GM18868 (cell line): Measurements from ENCODE around the gene KRTAP1-3.
"Not testable (repeated sequence)": the region's sequence is repeated elsewhere in the genome, so short reads cannot be mapped to it uniquely, and the experiment has no call there.

Experiments used
- ATAC-seq: cut with Tn5 transposase; IDR thresholded peaks from one replicate; pipeline ENCODE4 v1.9.1; 2021; ENCODE audit warnings: mild to moderate bottlenecking, moderate library complexity; ENCODE audit not compliant: unreplicated experiment

The KRTAP1-3 gene, protein sequence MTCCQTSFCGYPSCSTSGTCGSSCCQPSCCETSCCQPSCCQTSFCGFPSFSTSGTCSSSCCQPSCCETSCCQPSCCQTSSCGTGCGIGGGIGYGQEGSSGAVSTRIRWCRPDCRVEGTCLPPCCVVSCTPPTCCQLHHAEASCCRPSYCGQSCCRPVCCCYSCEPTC

DNA sequence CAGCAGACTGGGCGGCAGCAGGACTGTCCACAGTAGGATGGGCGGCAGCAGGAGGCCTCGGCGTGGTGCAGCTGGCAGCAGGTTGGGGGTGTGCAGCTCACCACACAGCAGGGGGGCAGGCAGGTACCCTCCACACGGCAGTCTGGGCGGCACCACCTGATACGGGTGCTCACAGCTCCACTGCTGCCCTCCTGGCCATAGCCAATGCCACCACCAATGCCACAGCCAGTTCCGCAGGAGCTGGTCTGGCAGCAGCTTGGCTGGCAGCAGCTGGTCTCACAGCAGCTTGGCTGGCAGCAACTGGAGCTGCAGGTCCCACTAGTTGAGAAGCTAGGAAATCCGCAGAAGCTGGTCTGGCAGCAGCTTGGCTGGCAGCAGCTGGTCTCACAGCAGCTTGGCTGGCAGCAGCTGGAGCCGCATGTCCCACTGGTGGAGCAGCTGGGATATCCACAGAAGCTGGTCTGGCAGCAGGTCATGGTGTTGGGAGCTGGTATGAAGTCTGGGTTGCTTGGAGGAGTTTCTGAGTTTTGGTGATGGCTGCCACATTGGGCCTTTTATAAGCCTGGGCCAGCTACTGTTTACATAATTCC, at the start of gene KRTAP1-3:
TSS of gene KRTAP1-3 (minus strand) at position 529 of the 590 bp plus-strand sequence. CDS start at position 476, 53 bp downstream.
- not testable (repeated sequence) for ATAC-seq

DNA sequence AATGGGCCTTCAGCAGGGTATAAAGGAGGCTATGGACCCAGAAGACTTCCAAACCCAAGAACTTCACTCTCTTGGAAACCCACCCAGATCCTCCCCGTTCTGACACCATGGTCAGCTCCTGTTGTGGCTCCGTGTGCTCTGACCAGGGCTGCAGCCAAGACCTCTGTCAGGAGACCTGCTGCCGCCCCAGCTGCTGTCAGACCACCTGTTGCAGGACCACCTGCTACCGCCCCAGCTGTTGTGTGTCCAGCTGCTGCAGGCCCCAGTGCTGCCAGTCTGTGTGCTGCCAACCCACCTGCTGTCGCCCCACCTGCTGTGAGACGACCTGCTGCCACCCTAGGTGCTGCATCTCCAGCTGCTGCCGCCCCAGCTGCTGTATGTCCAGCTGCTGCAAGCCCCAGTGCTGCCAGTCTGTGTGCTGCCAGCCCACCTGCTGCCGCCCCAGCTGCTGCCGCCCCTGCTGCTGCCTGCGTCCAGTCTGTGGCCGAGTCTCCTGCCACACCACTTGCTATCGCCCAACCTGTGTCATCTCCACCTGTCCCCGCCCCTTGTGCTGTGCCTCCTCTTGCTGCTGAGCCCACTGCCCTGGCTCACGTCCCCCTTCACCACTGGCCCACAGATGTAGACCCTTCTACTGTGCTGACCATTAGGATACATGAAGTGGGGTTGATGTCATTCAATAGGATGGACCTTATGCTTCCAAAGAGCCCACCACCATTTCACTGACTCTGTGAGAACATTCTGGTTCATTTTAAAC, 49.6 kb upstream of the KRTAP1-3 start, which contains the start of gene KRTAP4-7:
TSS of gene KRTAP4-7 (plus strand) at position 51 of the 757 bp plus-strand sequence. CDS start at position 108, 57 bp downstream.
- not testable (repeated sequence) for ATAC-seq

DNA sequence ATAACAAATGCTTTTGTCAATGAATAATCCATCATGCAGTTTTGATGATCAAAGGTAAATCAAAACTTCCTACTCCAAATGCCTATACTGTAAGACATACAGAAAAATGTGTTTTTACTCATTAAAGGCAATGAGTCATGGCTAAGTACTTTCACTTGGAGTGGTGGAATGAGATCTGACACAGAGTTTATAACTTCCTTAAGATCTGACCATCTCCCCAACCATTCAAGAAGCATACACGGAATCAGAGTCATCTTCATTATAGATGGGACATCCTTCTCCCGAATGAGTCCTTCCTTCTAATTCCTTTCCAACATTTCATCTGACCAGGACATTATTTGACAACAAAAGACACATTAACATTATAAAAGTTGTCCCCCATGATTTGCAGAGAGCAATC, 48.8 kb upstream of the KRTAP1-3 start:
- not testable (repeated sequence) for ATAC-seq

DNA sequence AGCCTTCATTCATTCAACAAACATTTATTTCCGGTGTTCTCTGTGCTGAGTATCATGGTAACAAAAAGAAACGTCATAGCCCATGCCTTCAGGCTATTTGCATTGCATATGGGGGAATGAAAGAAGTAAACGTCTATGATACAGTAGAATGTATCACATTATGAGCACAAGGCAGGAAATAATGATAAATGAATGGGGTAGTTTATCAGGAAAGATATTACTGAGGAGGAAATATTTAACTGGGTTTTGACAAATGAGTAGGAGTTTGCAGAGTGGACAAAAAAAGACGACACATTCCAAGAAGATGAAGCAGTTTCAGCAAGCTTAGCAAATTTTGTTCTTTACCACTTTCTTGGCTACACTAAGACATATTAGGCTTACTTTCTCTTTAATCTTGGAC, 48.0 kb upstream of the KRTAP1-3 start:
- ATAC-seq = no peak

DNA sequence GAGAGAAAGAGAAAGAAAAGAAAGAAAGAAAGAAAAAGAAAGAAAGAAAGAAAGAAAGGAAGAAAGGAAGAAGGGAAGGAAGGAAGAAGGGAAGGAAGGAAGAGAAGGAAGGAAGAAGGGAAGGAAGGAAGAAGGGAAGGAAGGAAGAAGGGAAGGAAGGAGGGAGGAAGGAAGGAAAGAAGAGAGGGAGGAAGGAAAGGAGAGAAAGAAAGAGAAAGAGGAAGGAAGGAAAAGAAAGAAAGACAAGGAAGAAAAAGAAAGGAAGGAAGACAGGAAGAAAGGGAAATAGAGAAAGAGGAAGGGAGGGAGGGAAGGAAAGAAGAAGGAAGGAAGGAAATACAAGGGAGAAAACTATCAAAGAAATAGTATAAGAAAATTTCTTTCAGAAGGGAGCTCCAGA, 42.1 kb upstream of the KRTAP1-3 start:
- ATAC-seq = no peak

DNA sequence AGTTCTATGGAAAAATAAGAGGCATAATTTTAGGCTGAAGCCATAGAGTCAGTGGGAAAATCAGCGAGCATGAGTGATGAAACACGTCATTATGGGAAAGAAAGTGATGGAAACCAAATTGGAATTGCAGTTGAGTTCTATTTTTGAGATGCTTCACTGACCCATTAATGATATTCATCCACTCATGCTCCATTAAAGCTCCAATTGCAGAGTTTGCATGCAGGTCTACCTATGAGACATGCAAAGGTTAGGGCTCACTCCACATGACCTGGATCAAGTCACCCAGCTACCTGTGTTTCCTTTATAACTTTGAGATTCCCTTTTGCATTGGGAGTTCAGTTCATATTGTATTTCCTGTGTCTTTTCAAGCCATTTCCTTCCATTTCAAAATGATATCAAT, 39.0 kb upstream of the KRTAP1-3 start:
- ATAC-seq = no peak

DNA sequence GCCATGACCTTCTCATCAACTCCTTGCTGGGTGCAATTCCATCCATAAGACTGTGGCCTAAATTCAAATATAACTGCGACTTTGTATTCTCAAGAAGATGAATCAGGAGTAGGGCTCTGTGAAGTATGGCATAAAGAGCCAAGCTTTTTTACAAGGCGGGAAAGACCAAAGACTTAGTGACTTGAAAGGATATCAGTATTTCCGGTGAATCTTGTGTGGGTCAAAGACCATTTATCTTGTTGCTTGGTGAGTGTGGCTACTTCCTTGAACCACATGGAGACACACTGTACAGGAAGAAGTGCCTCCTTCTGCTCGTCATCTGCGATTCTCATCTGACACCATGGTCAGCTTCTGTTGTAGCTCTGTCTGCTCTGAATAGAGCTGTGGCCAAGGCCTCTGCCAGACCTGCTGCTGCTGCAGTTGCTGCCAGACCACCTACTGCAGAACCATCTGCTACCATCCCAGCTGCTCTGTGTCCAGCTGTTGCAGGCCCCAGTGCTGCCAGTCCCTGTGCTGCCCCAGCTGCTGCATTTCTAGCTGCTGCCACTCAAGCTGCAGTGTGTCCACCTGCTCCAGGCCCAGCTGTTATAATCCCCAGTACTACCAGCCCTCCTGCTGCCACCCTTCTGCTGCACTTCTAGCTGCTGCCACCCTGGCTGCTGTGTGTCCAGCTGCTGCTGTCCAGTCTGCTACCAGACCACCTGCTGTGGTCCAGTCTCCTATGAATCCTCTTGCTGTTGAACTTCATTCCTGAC, 37.1 kb upstream of the KRTAP1-3 start:
- ATAC-seq = no peak

DNA sequence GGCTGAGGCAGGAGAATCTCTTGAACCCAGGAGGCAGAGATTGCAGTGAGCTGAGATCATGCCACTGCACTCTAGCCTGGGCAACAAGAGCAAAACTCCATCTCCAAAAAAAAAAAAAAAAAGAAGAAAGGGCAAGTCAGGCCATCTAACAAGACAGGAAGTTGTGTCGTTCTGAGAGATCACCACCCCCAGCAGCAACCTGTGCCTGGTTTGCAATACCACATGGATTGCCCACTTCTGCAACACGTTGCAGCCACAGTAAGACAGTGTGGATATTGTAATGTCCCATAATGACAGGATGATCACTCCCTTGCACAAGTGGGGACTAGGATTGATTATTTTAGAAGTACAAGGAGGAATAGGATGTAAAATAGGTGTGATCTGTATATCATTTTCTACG, 34.4 kb upstream of the KRTAP1-3 start:
- ATAC-seq = no peak

DNA sequence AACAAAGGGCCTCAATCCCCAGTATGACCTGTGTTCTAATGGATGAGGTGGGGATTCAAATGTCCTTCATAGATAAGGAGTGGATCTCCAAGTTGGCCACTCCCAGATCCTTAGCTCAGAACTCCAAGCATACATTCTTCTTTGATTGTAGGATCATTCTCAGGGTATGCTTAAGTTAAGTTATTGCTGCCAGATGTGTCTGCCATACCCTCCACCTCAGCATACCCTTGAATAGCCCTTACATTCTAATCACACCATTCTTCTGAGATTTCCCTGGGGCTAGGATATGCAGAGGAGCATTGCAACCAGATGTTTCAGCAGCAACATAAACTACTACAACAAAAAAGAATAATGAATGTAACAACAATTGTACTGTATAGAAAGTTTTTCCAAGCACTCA, 32.6 kb upstream of the KRTAP1-3 start:
- ATAC-seq = no peak

DNA sequence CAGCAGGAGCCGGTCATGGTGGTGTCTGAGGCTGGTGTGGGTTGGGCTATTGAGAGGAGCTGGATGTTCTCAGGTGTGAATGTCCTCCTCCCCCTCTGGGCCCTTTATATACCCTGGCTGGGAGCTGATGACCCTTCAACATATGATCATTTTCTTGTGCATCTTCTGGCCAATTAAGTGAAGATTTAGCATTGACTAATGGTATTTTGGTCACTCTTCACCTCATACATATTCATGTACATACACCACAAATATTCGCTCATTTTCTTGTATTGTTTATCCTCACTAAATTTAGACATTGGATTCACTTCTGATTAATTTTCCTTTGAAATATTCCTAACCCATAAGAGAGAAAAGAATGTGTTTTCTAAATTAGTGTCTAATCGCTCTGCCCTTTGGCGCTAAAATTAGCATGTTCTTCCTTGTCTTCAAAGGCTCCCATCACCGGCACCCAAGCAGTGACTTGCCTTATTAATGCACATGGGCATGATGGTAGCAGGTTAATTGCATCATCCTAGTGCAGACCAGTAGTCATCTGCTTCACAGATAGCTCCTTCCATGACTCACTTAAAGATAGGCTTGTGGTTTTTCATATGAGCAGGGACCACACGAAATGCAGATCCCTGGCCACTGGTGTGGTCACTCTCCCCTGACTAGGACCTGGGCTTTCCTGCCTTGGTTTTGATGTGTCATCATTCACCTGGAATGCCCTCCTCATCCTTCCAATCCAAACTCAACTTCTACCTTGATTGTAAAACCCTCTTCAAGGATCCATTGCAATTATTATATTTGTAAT, 31.4 kb upstream of the KRTAP1-3 start, which contains the start of gene KRTAP2-4:
TSS of gene KRTAP2-4 (minus strand) at position 51 of the 796 bp plus-strand sequence. CDS start at position 17, 34 bp downstream.
- ATAC-seq = no peak

DNA sequence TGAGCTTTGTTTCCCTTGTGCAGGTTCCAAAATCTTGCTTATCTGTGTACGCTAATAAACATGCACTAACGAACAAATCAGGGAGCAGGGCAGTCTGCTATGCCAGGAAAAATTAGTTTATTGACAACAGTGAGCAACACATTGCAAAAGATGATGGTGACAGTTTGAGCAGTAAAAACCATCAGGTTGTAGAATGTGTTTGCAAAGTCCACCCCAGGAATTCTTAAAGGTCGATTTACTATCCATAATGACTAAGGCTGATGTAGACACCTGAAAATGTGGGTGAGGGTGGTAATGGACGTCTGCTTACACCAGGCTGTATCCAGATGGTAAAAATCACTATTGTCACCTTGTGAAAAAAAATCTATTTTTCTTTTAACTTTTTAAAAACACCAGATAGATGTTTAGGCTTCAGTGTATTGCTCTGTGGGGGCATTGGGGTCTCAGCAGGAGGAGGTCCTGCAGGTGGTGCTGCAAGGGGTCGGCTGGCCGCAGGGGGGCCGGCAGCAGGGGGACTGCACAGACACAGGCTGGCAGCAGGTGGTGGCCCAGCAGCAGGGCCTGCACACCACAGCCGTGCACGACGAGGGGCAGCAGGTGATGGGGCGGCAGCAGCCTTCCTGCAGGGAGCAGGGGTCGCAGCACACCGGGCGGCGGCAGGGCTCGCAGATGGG, 30.5 kb upstream of the KRTAP1-3 start:
- not testable (repeated sequence) for ATAC-seq

DNA sequence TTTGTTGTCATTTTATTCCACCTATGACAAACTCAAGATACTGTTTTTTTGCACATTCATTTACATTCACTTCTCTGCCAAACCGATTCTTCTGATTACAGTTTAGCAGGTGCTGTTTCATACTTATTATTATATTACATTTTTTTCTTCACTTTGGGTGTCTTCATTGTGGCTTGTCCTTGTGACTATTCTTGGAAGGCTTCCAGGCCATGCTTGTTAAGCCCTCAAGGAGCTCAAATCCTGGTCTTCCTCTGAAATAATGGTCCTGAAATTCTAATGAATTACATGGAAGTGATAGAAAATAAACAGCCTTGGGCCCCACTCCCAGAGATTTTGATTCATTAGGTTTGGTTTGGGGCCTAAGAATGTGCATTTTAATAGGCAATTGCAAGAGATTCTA, 29.6 kb upstream of the KRTAP1-3 start:
- no peak for ATAC-seq

DNA sequence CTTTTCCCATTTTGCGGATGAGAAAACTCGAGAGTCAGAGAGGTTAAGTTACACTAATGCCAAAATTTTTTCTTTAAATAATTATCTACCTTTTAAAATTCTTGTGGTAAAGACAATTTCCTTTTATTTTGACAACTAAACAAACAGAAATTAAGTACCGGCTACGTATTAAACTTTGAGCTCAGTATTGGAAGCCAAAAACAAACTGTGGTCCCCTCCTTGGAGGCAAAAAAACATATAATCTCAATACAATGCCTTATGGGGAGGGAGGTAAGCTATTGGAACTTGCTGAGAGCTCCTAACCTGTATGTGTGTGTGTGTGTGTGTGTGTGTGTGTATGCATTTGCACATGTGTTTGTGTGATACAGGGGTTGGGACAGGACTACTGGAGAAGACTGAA, 28.8 kb upstream of the KRTAP1-3 start:
- no peak for ATAC-seq

DNA sequence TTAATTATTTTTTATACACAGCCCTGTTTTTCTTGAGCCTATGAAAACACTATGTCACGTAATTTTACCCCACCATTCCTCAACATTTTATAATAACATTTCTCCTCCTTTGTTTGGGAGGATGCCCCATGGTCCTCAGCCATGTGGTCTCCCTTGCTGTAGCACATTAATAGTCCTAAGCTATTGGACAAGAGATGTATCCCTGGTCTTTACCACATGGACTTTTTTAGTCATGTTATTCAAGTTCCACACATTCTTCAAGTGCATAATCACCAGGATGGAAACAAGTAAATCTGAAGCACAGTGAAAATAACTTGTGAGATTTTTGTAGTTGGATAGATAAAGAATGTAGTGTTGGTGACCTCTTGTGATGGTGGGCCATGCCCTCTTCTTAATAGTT, 27.3 kb upstream of the KRTAP1-3 start:
- no peak for ATAC-seq

DNA sequence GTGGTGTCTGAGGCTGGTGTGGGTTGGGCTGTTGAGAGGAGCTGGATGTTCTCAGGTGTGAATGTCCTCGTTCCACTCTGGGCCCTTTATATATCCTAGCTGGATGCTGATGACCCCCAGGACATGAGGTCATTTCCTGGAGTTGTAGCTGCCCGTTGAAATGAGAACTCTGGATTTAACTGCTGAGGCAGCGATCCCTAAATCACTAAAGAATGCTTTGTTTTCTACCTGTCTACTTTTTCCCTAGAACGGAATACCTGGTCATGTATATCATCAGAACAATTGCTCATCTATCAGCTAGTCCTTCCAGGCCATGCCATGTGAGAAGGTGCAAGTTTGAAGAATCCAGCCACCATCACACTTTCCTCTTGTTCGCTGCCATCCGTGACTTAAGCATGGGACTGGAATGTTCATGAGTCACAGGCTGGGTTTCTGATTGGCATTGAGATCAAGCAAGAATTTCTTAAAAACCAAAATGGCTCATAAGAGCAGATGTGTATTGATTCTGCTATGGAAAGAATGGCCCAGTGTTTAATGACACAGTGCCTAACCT, 25.5 kb upstream of the KRTAP1-3 start, which contains the start of gene KRTAP2-3:
TSS of gene KRTAP2-3 (minus strand) at position 63 of the 553 bp plus-strand sequence. CDS start 64 bp downstream, outside the sequence.
- no peak for ATAC-seq

DNA sequence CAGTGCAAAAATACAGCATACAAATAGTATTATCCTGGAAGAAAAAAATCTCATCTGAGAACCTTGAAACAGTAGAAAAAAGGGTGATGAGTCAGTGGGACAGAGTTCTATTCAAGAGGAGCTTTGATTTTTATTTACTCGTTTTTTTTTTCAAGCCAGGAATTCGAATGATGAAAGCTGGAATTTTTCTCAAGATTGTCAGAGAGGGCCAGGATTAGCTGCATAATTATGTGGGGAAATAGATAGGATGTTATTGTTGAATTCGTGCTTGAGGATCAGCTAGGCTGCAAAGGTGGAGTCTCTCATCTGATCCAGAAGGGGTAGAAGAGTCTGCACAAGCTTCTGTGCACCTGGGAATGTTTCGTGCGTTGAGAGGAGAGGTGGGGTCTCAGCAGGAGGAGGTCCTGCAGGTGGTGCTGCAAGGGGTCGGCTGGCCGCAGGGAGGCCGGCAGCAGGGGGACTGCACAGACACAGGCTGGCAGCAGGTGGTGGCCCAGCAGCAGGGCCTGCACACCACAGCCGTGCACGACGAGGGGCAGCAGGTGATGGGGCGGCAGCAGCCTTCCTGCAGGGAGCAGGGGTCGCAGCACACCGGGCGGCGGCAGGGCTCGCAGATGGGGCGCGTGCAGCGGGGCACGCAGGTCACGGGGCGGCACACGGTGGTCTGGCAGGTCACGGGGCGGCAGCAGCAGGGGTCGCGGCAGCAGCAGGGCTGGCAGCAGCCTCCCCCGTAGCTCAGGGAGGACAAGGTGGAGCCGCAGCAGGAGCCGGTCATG, 24.8 kb upstream of the KRTAP1-3 start:
- ATAC-seq = not testable (repeated sequence)

DNA sequence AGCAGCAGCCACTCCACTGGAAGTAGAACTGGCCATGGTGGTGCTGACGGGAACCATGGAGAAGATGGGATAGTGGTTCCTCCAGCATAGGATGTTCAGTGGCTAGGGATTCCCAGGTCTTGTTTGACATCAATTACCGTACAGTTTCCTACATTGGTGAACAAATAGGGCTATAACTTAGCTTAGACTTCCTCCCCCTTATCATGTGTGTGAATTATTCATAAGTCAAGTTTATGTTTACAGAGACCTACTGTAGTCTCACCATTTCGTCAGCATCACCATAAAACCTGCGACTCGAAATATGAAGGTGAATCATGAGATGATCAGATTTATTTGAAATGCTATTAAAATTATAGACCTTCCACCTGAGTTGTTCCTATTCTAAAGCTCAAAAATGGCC, 24.1 kb upstream of the KRTAP1-3 start:
- no peak for ATAC-seq

DNA sequence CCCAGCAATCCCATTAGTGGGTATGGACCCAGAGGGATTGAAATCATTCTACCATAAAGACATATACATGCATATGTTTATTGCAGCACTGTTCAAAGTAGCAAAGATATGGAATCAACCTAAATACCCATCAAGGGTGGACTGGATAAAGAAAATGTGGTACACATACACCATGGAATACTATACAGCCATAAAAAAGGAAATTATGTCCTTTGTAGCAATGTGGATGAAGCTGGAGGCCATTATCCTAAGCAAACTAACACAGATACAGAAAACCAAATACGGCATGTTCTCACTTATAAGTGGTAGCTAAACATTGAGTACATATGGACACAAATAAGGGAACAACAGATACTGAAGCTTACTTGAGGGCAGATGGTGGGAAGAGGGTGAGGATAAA, 22.9 kb upstream of the KRTAP1-3 start:
- no peak for ATAC-seq

DNA sequence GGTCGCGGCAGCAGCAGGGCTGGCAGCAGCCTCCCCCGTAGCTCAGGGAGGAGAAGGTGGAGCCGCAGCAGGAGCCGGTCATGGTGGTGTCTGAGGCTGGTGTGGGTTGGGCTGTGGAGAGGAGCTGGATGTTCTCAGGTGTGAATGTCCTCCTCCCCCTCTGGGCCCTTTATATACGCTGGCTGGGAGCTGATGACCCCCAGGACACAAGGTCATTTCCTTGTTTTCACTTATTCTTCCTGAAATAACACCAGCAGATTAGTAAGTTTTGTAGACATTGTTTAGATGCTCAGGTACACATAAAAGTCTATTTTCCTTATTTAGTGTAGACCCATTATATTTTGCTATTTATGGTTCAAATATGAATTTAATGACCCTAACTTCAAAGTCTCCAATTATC, 20.5 kb upstream of the KRTAP1-3 start, which contains the start of gene KRTAP2-2:
TSS of gene KRTAP2-2 (minus strand) at position 101 of the 400 bp plus-strand sequence. CDS start at position 82, 19 bp downstream.
- ATAC-seq = not testable (repeated sequence)
